LNCAP (cell line): ENCODE measurements around the gene TMX3.

Experiments
- CTCF ChIP-seq: fragments of 450-650 bp; IDR thresholded peaks from 2 replicates; pipeline ENCODE4 v1.5.1; 2017; ENCODE audit warnings: mild to moderate bottlenecking

The TMX3 gene

GRCh38 chr18:68724021-68724420, 9.1 kb upstream of the TMX3 start:
- no peak for TF ChIP-seq CTCF

GRCh38 chr18:68723539-68723938, 8.6 kb upstream of the TMX3 start:
- TF ChIP-seq CTCF: no peak

- no peak for TF ChIP-seq CTCF
Measured at GRCh38 chr18:68722821-68723220, 7.9 kb upstream of the TMX3 start.

GRCh38 chr18:68721681-68722583, 7.0 kb upstream of the TMX3 start:
- TF ChIP-seq CTCF: no peak

- TF ChIP-seq CTCF: no peak
Measured at GRCh38 chr18:68714366-68714711, 569 bp downstream of the TMX3 start.

- TF ChIP-seq CTCF: no peak
Measured at GRCh38 chr18:68713796-68714195, 1.1 kb downstream of the TMX3 start.

GRCh38 chr18:68713131-68713530, 1.8 kb downstream of the TMX3 start:
- no peak for TF ChIP-seq CTCF
